GM21381 (cell line): ENCODE results near the gene CRTAC1.

Source experiments
- ATAC-seq: cut with Tn5 transposase; IDR thresholded peaks from one replicate; pipeline ENCODE4 v1.9.1; 2021; ENCODE audit warnings: mild to moderate bottlenecking, moderate library complexity; ENCODE audit not compliant: unreplicated experiment

CRTAC1 gene

GRCh38 chr10:97875391-97875790 is 155.0 kb downstream of the CRTAC1 start:
- no peak for ATAC-seq

GRCh38 chr10:97874332-97874731 is 156.1 kb downstream of the CRTAC1 start:
- ATAC-seq: no peak

GRCh38 chr10:97873569-97873968 is 156.9 kb downstream of the CRTAC1 start:
- no peak for ATAC-seq

DNA sequence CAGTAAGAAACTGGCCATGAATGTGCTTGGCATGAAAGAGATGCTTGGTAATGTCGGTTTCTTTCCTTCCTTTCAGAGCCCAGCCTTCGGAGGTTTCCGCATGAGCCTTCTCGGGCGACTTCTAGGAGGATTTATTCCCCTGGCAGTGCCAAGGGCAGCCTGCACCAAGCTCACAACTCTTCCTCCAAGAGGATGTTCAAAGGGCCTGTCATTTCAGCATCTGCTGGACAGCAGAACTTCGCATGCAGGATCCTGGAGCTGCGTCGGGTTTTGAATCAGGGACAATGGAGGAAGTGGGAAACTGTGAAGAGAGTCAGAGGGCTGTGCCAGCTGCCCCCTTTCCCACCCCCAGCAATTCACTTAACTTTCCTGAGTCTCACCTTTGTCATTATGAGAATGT is 159.4 kb downstream of the CRTAC1 start:
- no peak for ATAC-seq

DNA sequence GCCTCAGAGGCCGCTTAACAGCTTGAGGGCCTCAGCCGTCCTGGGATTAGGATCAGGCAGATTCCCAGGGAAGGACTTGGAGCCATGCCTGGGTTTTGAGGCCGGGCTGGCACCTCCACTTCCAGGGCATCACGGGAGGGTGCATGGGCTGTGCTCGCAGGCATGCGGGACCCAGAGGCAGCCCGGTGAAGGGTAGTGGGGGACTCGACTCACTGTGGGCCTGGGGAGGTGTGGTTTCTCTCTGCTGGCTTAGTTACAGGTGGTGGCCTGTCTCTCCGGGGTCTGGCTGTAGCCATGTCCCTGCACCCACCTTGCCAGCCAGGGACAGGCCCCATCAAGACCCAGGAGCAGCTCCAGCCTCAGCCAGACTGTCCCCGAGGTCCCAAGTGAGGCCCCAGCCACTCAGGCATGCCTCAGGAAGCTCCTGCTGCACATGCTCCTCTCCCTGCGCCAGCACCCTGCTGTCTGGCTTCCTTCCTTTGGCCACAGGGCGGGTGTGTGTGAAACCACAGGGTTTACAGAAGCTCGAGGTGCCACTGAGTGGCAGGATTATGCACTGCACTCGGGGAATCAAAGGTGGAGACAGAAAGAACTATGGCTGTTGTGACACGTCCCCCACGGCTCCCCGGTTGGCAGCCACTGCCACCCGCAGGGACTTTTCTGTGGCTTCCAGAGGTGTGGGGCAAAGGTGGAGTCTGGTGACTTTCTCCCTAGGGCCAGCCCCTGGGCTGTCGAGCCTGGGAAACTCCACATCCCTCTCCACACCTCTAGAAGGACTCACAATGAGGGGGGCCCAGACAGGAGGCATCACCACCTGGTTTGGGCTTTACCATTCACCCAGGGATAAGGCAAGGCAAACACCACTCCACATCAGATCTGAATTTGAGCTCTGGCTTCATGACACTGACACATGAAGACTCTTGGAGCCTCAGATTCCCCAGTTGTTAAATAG is 161.1 kb downstream of the CRTAC1 start:
- peak; percentile 99 for ATAC-seq

GRCh38 chr10:97868134-97868685 is 162.2 kb downstream of the CRTAC1 start:
- ATAC-seq: no peak

GRCh38 chr10:97867220-97867800 is 163.1 kb downstream of the CRTAC1 start:
- ATAC-seq: no peak

GRCh38 chr10:97866524-97867219 is 163.7 kb downstream of the CRTAC1 start:
- no peak for ATAC-seq

- ATAC-seq: no peak
Measured at GRCh38 chr10:97865488-97865887, 164.9 kb downstream of the CRTAC1 start.

GRCh38 chr10:97863808-97864207 is 166.6 kb downstream of the CRTAC1 start:
- no peak for ATAC-seq

GRCh38 chr10:97861924-97862323 is 168.5 kb downstream of the CRTAC1 start:
- no peak for ATAC-seq

DNA sequence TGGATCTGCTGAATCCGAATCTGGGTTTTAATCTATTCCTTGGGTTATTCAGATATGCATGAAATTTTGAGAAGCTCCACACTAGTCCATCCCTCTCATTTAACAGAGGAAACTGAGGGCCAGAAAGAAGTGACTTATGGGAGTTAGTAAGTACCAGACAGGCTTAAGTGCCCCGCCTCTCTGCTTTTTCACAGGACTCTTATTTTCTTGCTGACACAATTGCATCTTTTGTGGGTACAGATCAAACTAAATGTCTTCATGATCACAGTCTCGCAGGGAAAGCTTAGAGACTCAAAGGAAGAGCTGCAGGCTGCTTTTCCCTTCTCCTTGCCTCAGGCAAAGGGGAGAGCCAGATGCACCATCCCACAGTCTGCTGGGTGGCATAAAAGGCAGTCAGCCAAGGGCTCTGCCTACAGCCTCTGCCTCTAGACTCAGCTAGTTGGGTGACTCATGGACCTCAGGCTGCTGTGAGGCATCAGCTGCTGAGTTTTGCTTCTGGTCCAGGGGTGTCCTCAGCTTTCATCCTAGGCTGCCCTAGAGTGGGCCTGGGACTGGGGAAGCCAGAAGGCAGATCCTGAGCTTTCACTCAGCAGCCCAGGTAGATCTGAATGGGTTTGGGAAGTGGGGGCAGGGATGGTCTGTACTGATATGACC is 169.2 kb downstream of the CRTAC1 start:
- no peak for ATAC-seq

DNA sequence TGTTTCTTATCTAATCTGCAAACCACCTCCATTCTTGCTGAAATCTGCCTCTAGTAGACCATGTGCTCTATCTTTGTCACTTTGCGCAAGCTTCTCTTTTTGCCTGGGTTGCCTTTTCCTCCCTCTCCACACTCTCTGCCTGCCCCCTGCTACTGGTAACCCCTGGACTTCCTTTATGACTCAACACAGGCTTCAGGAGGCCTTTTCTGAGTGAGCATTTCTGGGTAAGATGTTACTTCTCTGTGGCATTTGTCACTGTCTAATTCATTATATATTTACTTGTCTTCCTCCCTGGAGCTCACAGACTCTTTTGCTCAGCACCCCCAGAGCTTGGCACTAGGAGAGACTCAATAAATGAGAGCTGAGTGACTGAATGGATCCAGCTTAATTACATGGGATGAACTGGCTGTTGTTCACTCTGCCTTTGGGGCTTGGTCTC is 172.4 kb downstream of the CRTAC1 start:
- ATAC-seq: no peak

- ATAC-seq: no peak
Measured at GRCh38 chr10:97854743-97855142, 175.7 kb downstream of the CRTAC1 start.

DNA sequence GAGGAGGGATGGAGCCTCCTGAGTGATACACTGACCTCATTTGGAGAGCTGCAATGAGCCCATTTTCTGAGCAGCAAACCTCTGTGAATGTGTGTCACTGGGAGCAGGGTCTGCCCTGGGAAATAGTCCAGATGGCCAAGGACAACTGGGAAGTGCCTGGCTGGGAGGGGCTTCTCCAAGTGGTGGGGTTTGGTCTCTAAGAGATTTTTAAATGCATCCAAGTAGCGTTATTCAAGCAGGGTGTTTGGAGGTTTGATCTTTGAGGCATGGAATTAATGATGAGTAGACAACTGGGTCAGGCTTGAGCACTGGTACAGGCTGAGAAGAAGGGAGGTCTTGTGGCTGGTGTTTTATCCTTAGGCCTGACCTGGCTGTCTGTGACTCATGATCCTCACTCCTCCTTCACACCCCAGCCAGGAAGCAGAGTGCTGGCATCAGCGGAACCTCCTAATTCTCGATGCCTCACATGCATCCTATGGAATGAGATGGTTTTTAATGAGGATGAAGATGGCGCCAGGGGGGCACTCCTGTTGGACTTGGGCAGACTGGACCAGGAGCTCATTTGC is 177.5 kb downstream of the CRTAC1 start:
- ATAC-seq: no peak

DNA sequence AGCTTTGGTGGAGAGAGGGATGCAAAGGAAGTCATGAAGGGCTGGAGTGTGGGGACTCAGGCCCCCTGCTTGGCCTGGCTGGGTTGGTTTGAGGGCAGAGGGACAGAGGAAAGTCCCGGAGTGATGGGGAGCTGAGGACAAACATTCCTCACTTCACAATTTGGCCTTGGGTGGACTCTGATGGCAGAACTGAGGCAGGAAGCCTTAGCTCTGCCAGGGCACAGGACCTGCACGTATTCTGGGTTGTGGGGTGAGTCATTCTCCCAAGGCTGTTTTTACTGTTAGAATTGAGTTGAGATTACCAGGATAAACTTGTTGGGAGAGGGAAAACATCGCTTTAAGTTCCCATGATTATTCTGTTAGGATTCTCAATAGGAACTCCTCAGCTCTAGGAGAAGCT is 178.1 kb downstream of the CRTAC1 start:
- ATAC-seq: no peak

GRCh38 chr10:97851341-97852001 is 178.9 kb downstream of the CRTAC1 start:
- no peak for ATAC-seq

DNA sequence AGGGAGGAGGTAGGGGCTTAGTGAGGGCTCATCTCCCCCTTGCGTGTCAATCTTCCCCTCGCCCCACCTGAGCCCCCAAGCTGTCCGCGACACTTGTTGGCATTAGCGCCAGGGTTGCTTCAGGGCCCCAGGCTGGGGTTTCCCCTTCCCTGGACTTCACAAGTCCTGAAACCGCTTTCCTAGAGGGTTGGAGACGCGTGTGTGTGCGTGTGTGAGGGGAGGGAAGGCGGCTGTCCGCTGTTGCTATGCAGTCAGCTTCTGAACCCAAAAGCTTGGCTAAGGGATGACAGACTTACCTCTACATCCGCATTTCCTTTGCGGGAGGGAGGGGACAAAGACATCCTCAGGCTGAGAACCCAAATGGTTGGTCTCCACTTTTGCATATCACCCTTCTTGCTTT is 180.0 kb downstream of the CRTAC1 start:
- no peak for ATAC-seq

DNA sequence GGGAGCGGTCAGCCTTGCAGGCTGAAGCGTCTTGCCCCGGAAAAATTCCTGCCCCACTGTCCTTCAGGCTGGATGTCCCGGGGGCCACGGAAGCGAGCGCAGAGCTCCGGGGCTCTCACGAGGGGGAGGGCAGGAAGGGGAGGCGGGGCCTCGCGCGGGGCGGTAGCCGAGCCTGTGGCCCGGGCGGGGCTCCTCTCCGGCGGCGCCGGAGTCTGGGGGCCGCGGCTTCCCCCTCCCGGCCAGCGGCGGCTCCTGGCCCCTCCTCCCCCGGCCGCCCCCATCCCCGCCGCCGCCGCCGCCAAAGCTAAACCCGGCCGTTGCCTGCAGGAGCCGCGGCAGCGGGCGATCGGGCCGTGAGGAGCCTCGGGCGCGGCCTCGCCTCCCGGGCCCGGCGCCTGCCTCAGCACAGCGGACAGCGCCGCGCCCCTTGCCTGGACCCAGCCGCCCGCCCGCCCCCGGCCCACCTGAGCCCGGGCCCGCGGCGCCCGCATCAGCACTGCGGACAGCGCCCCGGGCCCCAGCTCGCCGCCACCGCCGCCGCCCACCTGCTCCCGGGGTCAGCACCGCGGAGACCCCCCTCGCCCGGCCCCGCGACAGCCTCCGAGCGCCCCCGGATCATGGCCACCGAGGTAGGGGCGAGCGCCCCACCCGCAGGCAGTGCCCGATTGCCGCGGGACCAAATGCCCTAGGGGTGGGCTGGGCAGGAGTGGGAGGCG is 180.6 kb downstream of the CRTAC1 start, which contains the start of gene GOLGA7B:
Gene GOLGA7B, plus strand, starts transcription at position 157 of the 716 bp plus-strand sequence. Its CDS starts 461 bp downstream, at position 618.
- no peak for ATAC-seq
